Measurements from ENCODE around the gene NMT1.

NMT1 gene

GRCh38 chr17:45021607-45022287 lies 39.4 kb upstream of the NMT1 start (continued):
- TF ChIP-seq ZNF19 (tag by site-specific recombination; IDR thresholded peaks at IDR 0.05; ENCODE audit: low read depth) (no peak), ZBTB44 (tag by site-specific recombination; IDR thresholded peaks at IDR 0.05) (peak; percentile 16; the same call in 1 of the 2 replicates), ZNF639 (tag by site-specific recombination; IDR thresholded peaks at IDR 0.05) (no peak), MZF1 (tag by site-specific recombination; IDR thresholded peaks at IDR 0.05; ENCODE audit: borderline replicate concordance) (no peak), ZNF211 (tag by site-specific recombination; IDR thresholded peaks at IDR 0.05; ENCODE audit: low read depth) (no peak), ZNF473 (tag by site-specific recombination; IDR thresholded peaks at IDR 0.05) (no peak), ZNF324 (tag by site-specific recombination; IDR thresholded peaks at IDR 0.05) (no peak), ZNF26 (tag by site-specific recombination; IDR thresholded peaks at IDR 0.05) (no peak), ZNF488 (tag by site-specific recombination; IDR thresholded peaks at IDR 0.05) (no peak), ZNF530 (tag by site-specific recombination; IDR thresholded peaks at IDR 0.05; ENCODE audit: low read depth) (no peak), MEIS1 (CRISPR knock-in tag; IDR thresholded peaks at IDR 0.05; ENCODE audit: borderline replicate concordance) (no peak), ZBTB26 (tag by site-specific recombination; optimal IDR thresholded peaks at IDR 0.05) (peak; percentile 67), ZBTB48 (tag by site-specific recombination; IDR thresholded peaks at IDR 0.05) (no peak), ZNF785 (tag by site-specific recombination; IDR thresholded peaks at IDR 0.05) (no peak), INSM2 (tag by site-specific recombination; IDR thresholded peaks at IDR 0.05) (no peak), ZIC2 (tag by site-specific recombination; IDR thresholded peaks at IDR 0.05) (peak; percentile 82), GLIS1 (tag by site-specific recombination; IDR thresholded peaks at IDR 0.05) (peak; percentile 81), ZNF670 (tag by site-specific recombination; IDR thresholded peaks at IDR 0.05; ENCODE audit: low read depth) (no peak), ZNF433 (tag by site-specific recombination; IDR thresholded peaks at IDR 0.05; ENCODE audit: low read depth) (no peak)

All from HEK293 (cell line).